PC-9 (cell line): ENCODE data around the gene LDLRAD2. TPM values are rescaled to one million over a fixed set of nuclear protein-coding genes. Genes with fewer than 3 reads are reported as not detected.
A peak's percentile ranks its signal among the peaks of the same experiment; 100 is the strongest.

ENCODE experiments used
- BruUV-seq: library from RNA; stranded (reverse); fragments of 400-500 nt; replicated peaks from 2 replicates; lab custom pipeline; 2021; lab: Mats Ljungman, UMichigan
- CTCF ChIA-PET: fragments of 300-600 bp; sonication (Branson Sonifier 250); formaldehyde crosslinking; loops from one replicate; lab custom pipeline; 2022; ENCODE audit warnings: antibody characterized with exemption; lab: Charles Lee
- POLR2A ChIA-PET: fragments of 300-600 bp; sonication (Branson Sonifier 250); formaldehyde crosslinking; loops from one replicate; lab custom pipeline; 2022; ENCODE audit warnings: antibody characterized with exemption; ENCODE audit not compliant: unreplicated experiment; lab: Charles Lee
- DNase-seq, 2 experiments: peaks; one replicate each; pipeline versions ENCODE4 v3.0.0 to v3.0.0-alpha.2; 2015 to 2022; ENCODE audit warnings: mixed read lengths in 1 of 2
- H2AFZ ChIP-seq: fragments of 200-600 bp; sonication (generic); 2 replicates; pipeline ENCODE4 v1.8.1; 2017; ENCODE audit warnings: antibody characterized with exemption
- H3F3A ChIP-seq: fragments of 200-600 bp; sonication (generic); 2 replicates; pipeline ENCODE4 v1.8.1; 2017; ENCODE audit warnings: antibody characterized with exemption, mild to moderate bottlenecking, low read depth; ENCODE audit not compliant: insufficient read depth
- H3K27ac ChIP-seq: fragments of 200-600 bp; sonication (generic); 2 replicates; pipeline ENCODE4 v1.6.1; 2016; ENCODE audit warnings: mixed run types
- H3K27me3 ChIP-seq: fragments of 200-600 bp; sonication (generic); 2 replicates; pipeline ENCODE4 v1.6.1; 2016; ENCODE audit warnings: low read depth, mixed run types; ENCODE audit not compliant: insufficient read depth
- H3K36me3 ChIP-seq: fragments of 200-600 bp; sonication (generic); 2 replicates; pipeline ENCODE4 v1.6.1; 2016; ENCODE audit warnings: low read depth, mixed run types
- H3K4me1 ChIP-seq: fragments of 200-600 bp; sonication (generic); replicated peaks from 2 replicates; pipeline ENCODE4 v1.6.1; 2016; ENCODE audit warnings: mixed run types; ENCODE audit not compliant: insufficient read depth
- H3K4me2 ChIP-seq: fragments of 200-600 bp; sonication (generic); 2 replicates; pipeline ENCODE4 v1.6.1; 2017; ENCODE audit warnings: mixed run types
- H3K4me3 ChIP-seq: fragments of 200-600 bp; sonication (generic); 2 replicates; pipeline ENCODE4 v1.6.1; 2016; ENCODE audit warnings: mixed run types
- H3K79me2 ChIP-seq: fragments of 200-600 bp; sonication (generic); 2 replicates; pipeline ENCODE4 v1.6.1; 2017; ENCODE audit warnings: low read depth, mixed run types
- H3K9me2 ChIP-seq: fragments of 200-600 bp; sonication (generic); 2 replicates; pipeline ENCODE4 v1.8.1; 2017; ENCODE audit warnings: mild to moderate bottlenecking; ENCODE audit not compliant: insufficient read depth
- H3K9me3 ChIP-seq: fragments of 200-600 bp; sonication (generic); 2 replicates; pipeline ENCODE4 v1.8.1; 2016; ENCODE audit warnings: low read depth; ENCODE audit not compliant: insufficient read depth
- H4K20me1 ChIP-seq: fragments of 200-600 bp; sonication (generic); 2 replicates; pipeline ENCODE4 v1.8.1; 2017; ENCODE audit not compliant: insufficient read depth
- CTCF ChIP-seq: fragments of 200-600 bp; sonication (generic); conservative IDR thresholded peaks from 2 replicates; pipeline ENCODE4 v1.6.1; 2017; ENCODE audit warnings: mixed run types, antibody characterized with exemption, mild to moderate bottlenecking, moderate library complexity
- EZH2 ChIP-seq: fragments of 200-600 bp; sonication (generic); IDR thresholded peaks from 2 replicates; pipeline ENCODE4 v1.8.0; 2017; ENCODE audit warnings: antibody characterized with exemption, low read depth
- intact Hi-C: fragments of 100-400 bp; cut with micrococcal nuclease; formaldehyde crosslinking; loops from one replicate; pipeline ENCODE4 v1.10.0; 2022; ENCODE audit not compliant: unreplicated experiment
- total RNA-seq: library from RNA; stranded (reverse); gene quantifications from 2 replicates; pipeline ENCODE4 v1.2.3, GENCODE V29; 2021

Gene LDLRAD2
- total RNA-seq, 1 experiment from 2014 or later: not detected

DNA sequence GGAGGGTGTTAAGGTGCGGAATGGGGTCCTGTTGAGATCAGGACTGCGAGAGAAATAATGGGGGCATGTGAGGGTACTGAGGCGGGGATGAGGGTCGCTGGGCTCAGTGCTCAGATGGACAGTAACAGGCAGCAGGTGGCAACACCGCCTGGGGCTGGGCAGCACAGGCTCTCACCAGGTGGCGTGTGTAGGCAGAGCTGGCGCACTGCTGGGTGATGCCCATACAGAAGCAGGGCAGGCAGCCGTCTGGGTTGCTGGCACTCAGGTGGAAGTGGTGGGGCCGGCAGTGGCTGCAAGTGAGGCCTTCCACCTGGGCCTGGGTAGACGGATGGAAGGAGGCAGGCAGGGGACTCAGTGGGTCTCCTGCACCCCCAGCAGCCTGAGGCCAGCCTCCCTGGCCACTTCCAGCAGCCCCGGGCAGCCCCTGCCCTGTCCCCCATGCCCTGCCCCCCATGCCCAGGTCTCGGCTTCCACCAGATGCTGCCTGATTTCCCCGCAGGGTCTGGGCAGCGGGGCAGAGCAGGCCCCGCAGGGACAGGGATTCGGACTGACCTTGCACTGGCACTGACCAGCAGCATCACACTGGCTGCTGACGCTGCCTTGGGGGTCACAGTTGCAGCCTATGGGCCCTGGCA is 60.5 kb downstream of the LDLRAD2 start:
- no peak overlapping the region for H3K27ac ChIP-seq
- peaks cover 13% of the 10 kb centered on the region for H3F3A ChIP-seq
- peak overlapping the region; percentile 55 for H3K4me2 ChIP-seq
- H3K4me1 ChIP-seq: peaks cover 37% of the 10 kb centered on the region
- H3K79me2 ChIP-seq: no peaks in the 10 kb centered on the region
- TF ChIP-seq CTCF (no peak), EZH2 (no peak)
- H3K36me3 ChIP-seq: no peaks in the 10 kb centered on the region
- no peaks in the 10 kb centered on the region for H3K27me3 ChIP-seq
- H3K4me3 ChIP-seq: no peak overlapping the region
- no peaks in the 10 kb centered on the region for H3K9me2 ChIP-seq
- H2AFZ ChIP-seq: no peak overlapping the region
- DNase-seq: peak in 1 of 2 experiments; percentile 44
- no peaks in the 10 kb centered on the region for H4K20me1 ChIP-seq
- CTCF ChIA-PET: no interaction called here
- intact Hi-C loops: loop anchor here (1.0 to 5.0 kb wide), 2 partner anchors 65 to 85 kb away; partner anchors contain the start of gene HSPG2
- POLR2A ChIA-PET: interaction anchor here (0.6 kb wide), 1 partner anchor 11 kb away, joined by 9 read pairs; no protein-coding TSS in a partner anchor
- no peaks in the 10 kb centered on the region for H3K9me3 ChIP-seq
- BruUV-seq: no TSS peak

- Histone ChIP-seq H3K79me2 (no peaks in the 10 kb centered on the region), H3K27me3 (no peaks in the 10 kb centered on the region), H4K20me1 (no peaks in the 10 kb centered on the region), H3K9me2 (no peaks in the 10 kb centered on the region), H3K36me3 (no peaks in the 10 kb centered on the region), H3K4me2 (no peak overlapping the region), H3F3A (peaks cover 13% of the 10 kb centered on the region), H2AFZ (no peak overlapping the region), H3K27ac (no peak overlapping the region), H3K9me3 (no peaks in the 10 kb centered on the region), H3K4me1 (peaks cover 37% of the 10 kb centered on the region), H3K4me3 (no peak overlapping the region)
- intact Hi-C loops: loop anchor here (5.0 kb wide), 1 partner anchor 64 kb away; the partner anchor contains the start of gene HSPG2
- ChIA-PET POLR2A (interaction anchor here (0.6 kb wide), 1 partner anchor 10 kb away, joined by 9 read pairs; no protein-coding TSS in a partner anchor), CTCF (no interaction called here)
- no peak for DNase-seq
- TF ChIP-seq CTCF (no peak), EZH2 (no peak)
- no TSS peak for BruUV-seq
Observed at GRCh38 chr1:21873174-21873573, 61.1 kb downstream of the LDLRAD2 start.

- H3K4me2 ChIP-seq: no peak overlapping the region
- TF ChIP-seq EZH2 (no peak), CTCF (no peak)
- H3K4me1 ChIP-seq: peaks cover 37% of the 10 kb centered on the region
- H3K9me3 ChIP-seq: no peaks in the 10 kb centered on the region
- ChIA-PET CTCF (no interaction called here), POLR2A (no interaction called here)
- no peak overlapping the region for H3K4me3 ChIP-seq
- H4K20me1 ChIP-seq: no peaks in the 10 kb centered on the region
- no peaks in the 10 kb centered on the region for H3K79me2 ChIP-seq
- H3F3A ChIP-seq: peaks cover 13% of the 10 kb centered on the region
- no peak overlapping the region for H2AFZ ChIP-seq
- no peaks in the 10 kb centered on the region for H3K9me2 ChIP-seq
- BruUV-seq: no TSS peak
- no peak overlapping the region for H3K27ac ChIP-seq
- H3K36me3 ChIP-seq: no peaks in the 10 kb centered on the region
- intact Hi-C loops: loop anchor here (5.0 kb wide), 1 partner anchor 64 kb away; the partner anchor contains the start of gene HSPG2
- no peak for DNase-seq
- no peaks in the 10 kb centered on the region for H3K27me3 ChIP-seq
Observed at GRCh38 chr1:21873761-21874160, 61.7 kb downstream of the LDLRAD2 start.
